NCI-H774 (cell line): Measurements from ENCODE around the gene HOXC12.

Source experiments
- DNase-seq: peaks from one replicate; lab custom pipeline; 2025; lab: John Stamatoyannopoulos, UW

HOXC12 gene

DNA sequence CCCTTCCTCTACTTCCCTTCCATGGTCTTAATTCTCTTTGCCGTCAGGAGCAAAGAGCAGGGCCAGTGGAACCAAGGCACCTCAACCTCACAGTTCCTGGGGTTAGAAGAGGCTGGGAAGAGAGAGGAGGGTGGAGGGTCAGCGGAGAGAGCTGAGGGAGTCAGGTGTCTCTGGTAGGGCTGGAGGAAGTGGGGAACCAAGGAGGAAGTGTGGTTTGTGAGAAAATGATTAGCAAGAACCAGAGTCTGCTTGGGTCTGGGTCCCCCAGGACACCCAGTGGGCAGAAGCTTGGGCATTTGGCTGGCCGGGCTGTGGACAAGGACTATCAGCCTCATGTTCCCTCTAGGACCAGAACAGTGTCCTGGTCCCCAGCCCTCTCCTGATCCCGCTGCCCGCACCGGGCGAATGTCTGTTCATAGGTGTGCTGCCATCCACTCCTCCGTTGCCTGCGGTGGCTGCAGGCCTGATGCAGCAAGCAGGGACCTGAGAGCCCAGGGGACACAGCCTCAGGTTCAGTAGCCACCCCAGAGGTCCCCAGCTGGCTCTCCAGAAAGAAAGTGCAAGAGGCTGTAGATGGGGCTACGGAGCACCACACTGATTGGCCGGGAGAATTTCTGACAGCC lies 2.3 kb downstream of the HOXC12 start:
- no peak for DNase-seq

DNA sequence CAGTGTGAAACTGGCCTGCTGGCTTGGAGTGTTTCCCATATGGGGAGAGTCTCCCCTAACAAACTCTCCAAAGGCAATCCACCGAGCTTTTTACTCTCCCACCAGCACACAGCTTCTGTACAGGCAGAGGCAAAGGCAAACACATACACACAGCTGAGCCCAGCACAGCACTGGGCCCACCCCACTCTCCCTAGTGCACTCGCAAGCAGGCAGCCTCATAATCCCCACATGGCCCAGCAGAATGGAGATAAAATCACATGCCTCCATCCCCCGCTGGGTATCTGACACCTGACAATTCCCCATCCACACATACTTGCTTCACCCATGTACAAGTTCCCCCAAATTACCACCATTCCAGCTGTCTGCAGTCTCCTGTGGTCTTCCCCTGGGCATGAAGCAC lies 3.4 kb downstream of the HOXC12 start:
- no peak for DNase-seq

DNA sequence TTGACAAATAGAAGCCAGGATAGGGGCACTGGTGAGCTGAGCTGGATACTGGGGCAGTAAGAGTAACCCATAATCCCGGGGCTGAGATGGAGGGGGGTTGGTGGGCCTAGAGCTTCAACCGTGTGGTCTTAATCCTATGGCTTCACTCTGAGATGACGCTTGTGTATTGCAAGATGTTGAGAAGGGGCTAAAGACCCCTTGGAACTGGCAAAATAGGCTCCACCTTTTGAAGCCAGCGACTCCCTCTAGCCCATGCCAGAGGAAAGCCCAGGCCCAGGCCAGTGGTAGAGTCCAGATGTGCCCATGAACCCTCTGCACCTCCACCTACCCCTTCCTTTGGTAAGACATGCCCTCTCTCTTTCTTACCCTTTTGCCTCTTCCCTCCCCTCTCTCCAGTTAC lies 4.6 kb downstream of the HOXC12 start:
- DNase-seq = no peak

DNA sequence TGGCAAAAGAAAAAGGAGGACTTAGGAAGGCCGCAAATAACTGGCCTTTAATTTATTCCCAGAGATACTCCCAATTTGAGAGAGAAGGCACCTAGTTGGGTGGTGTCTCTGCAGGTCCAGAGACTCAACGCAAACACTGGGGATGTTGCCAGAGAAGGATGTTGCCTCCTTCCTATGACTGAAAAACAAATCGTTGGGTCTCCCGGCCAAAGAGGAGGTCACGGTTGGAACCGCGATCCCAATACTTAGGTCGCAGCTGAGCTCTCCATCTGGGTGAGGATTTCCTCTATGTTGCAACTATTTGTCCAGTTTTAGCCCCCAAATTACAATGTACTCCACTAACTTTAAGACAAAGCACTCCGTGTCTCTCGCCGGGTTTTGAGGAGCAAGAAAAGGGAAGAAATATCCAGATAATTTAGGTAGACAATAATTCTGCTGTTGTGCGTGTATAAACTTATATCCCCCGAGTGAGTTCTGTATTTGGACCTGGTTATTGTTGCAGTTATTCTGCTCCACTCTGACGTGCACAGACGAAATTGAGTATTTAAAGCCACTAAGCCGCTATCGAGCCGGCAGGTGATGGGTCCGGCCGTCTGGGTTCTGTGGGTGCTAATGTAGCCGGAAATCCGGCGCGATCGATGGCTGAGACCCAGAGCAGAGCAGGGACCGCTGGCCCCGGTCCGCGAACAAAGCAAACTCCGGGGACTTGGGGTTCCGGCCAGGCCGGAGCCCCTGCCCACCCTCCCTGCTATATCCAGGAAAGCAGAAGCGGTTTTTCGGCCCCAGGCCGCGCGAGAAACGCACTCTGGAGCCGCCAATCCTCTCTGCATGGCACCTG lies 5.7 kb downstream of the HOXC12 start:
- no peak for DNase-seq

GRCh38 chr12:53961025-53961761 lies 6.5 kb downstream of the HOXC12 start:
- DNase-seq = no peak

DNA sequence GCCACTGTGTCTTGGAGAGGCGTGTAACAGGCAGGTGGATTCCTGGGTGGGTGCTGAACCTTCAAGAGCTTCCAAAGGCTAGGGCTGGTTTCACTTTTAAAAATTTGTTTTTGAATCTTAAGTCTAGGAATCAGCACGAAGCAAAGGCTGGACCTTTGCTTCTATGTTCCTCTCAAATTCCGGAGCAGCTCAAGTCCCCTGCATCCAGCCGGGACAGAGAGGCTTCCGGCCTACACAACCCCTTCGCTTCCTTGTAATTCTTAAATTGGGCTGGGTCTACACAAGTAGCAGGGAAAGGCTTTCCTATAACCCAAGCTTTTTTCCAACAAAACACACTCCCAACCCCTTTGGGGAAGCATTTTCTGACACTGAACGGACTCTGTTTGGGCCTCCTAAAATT lies 8.3 kb downstream of the HOXC12 start:
- no peak for DNase-seq

DNA sequence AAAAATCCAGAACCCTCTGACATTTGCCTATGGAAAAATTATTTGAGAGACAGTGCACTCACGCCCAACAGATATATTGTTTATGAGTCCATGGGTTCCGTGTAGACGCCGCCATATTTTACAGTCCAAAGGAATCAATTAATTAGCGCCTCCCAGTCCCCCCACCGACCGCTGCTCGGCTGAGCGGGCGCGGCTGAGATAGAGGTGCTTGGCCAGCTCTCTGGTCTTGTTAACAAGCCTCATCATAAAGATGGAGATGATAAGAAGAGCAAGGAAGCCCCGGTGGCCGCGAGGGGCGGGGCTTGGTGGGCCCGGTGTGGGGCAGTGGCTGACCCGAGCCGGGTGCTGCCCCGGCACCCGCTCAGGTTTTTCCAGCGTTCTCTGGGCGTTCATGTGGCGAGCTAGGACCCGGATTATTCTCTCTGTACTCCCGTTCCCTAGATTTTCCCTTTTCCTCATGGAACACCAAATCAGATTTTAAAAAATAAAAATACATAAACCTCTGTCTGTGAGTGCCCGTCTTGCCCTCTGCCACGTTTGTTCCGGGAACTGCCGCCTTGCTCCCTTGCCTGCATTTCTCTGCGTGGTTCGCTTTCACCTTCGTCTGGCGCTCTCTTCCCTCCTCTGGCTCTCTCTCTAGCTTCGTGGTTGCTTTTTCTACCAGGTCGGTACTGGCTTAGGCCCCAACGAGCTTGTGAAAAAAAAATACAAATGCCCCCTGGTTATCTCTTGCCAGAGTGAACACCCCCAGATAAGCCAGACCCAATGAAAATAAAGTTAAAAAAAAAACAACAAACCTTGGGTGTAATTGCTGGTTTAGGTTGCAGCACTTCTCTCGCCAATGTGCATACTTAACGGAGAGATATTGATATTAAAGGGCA lies 9.0 kb downstream of the HOXC12 start:
- DNase-seq = no peak

DNA sequence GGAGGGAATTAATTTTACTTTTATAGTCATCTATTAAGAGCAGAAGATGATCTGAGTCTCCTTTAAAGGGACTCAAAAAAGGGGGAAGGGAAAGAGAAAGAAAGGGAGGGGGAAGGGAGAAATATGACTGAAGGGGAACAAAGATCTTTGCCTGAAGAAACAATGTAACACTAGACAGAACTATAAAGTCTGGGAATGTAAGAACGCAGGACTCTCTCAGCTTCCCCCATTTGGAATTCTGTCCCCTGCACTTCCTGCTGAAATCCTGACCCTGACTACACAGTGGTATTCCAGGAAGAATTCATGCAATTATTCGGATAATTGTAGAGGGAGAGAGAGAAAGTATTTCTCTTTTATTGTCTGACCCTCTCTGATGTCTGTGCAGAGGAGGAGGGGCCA lies 9.6 kb downstream of the HOXC12 start:
- DNase-seq = no peak

- DNase-seq = no peak
Observed at GRCh38 chr12:53965281-53966084, 10.8 kb downstream of the HOXC12 start.

DNA sequence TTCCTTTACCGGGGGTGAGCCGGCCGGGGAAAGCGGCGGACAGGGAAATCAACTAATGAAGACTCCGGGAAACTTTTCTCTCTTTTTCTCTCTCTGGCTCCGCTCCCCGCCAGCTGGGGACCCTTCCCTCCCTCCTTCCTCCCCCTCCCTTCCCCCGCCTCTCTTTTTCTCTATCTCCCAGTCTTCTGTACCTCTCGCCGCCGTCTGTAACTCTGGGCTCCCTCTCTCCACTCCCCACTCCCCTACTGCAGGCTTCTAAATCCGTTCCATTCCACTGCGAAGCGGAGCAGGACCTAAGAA lies 11.3 kb downstream of the HOXC12 start:
- no peak for DNase-seq

GRCh38 chr12:53966385-53967133 lies 11.9 kb downstream of the HOXC12 start:
- DNase-seq = no peak

DNA sequence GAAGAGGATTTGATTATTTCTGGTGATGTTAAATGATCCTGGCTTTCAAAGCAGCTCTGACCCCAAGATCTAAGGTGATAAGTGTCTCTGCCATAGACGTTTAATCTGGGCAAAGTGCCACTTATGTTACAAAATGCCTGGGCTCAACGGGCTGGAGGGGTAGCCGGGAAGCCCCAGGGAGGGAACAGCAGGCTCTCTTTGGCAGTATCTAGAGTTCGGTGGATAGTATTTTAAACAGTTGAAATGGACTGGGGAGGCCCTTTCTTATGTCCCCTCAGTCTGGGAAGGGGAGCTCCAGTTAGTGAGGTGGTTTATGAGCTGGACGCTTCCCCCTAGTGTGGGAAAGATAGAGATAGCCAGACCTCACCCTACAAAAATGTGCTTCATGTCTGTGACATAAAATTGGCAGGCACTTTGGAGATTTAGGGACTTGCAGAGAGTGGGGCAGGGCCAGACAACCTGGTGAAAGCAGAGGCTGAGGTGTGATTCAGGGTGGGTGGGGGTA lies 12.8 kb downstream of the HOXC12 start:
- DNase-seq = no peak

DNA sequence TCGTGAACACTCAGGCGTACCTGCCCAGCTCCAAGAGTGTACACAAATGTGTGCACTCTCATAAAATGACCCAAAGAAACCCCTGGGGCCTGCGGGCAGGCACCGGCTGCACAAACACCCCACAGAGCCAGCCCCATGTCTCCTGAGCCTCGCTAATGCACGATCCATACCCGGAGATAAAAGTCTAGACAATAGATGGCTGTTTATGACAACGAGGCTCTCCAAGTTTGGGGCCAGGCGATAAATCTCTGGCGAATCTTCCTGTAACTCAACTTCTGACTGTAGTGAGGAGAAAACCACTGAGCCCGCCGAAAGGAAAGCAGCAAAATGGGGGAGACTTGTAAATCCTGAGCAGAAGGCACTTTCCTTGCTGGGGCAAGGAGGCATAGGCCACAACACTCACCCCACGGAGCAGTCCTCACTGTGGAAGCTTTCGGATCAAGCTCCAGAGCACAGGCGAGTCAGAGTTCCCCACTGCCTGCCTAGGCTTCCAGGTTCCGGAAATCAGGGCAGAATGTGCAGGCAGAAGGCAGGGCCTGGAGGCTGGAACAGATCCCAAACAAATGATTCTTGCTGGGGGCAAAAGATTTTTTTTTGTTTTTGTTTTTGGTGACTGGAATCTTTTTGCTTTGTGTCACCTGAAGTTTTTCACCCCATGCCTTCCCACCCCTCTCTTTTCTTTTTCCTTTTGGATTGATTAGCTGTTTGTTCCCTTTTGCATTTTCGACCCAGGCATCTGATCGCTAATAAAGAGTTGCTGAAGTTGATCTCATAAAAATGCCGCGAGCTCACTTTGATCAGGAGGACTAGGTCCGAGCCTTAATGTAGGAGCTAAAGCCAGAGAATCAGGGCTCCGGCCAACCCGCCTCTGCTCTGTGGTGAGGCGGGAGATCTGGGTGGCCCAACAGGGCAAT lies 13.8 kb downstream of the HOXC12 start:
- no peak for DNase-seq

GRCh38 chr12:53969588-53970259 lies 15.0 kb downstream of the HOXC12 start:
- no peak for DNase-seq

DNA sequence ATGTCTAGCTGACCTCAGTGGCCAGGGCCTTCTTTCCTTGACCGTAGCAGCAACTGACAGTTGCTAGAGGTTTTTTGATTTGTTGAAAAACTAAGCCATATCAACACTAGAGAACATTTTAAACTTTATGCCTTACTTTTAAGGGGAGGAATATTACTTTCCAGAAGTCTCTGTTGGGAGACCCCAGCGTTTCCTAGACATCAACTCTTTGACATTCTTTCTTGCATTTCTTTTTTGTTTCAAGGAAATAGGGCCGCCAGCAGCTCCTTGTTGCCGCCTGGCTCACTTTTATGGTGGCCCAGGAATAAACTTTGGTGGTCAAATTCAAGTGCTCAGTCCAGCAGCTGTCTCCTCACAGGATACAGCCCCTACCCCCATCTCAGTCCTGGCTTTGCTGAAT lies 15.7 kb downstream of the HOXC12 start:
- no peak for DNase-seq

GRCh38 chr12:53971129-53971528 lies 16.4 kb downstream of the HOXC12 start:
- DNase-seq = no peak

GRCh38 chr12:53971686-53972085 lies 17.0 kb downstream of the HOXC12 start:
- no peak for DNase-seq

DNA sequence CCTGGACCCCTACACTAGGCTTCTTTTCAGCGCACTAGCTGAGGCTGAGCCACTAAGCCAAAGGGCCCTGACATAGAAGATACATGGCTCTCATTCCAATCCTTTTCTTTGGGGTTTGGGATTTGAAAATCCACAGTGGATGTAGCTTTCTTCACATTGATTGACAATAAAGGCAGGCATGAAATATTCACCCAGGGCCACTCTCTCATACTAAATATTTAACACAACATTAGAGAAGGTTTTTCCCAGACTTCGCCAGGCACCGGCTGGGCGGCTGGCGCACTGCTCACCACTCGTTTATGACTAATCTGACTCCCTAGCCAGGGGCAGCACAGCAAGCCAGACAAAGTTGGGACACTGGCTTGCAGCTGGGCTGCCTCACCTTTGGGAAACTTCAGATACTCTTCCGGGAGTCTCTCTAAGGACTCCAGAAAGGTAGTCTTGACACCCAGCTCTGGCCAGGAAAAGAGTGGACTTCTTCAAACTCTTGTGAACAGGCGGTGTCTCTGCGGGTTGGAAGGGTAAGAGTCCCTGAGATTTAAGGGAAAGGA lies 17.5 kb downstream of the HOXC12 start:
- no peak for DNase-seq
